ENCODE measurements around the gene URGCP. TPM values are rescaled to one million over a fixed set of nuclear protein-coding genes. Genes with fewer than 3 reads are reported as not detected.

URGCP gene
- total RNA-seq, 4 donors from 2014 or later, result 29.0 to 47.7 (median 38.3) TPM

DNA sequence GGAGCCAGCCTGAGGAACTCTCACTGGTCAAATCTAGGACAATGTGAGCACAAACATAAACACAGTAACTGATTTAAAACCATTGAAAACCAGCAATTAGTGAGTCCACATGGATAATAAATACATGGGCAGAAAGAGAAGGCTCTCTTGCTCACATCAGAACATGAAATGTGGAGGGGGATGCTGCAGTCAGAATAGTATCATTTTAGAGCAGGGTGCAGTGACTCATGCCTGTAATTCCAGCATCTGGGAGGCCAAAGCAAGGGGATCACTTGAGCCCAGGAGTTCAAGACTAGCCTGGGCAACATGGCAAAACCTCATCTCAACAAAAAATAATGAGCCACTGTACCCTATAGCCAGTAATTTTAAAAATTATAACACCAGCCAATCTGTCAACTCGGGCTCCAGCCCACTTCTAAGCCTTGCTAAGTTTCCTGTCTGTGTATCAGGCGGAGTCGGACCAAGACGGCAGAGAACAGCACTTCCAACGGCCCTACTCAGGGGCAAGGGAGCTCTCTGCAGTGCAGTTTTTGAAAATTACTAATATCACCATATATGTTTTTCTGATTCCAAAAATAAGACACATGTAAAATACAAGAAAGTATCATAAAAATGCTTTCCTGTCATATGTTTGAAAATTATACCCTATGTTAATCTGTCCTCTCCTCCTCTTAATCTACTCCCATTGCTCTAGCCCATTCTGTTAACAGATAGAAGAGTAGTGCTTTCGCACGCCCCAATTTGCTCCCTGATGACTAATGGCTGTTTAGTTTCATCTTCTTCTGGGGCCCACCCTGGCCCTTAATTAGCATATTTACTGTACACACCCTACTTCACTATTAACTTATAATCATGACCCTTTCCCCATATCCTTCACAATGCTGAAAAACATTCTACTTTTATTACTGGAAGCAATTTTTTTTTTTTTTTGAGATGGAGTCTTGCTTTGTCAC is 17.1 kb downstream of the URGCP start:
- H3K27me3 ChIP-seq, result no peaks in the 10 kb centered on the region
- TF ChIP-seq POLR2A (IDR thresholded peaks at IDR 0.05), result no peak
- TF ChIP-seq, protein P1, sequence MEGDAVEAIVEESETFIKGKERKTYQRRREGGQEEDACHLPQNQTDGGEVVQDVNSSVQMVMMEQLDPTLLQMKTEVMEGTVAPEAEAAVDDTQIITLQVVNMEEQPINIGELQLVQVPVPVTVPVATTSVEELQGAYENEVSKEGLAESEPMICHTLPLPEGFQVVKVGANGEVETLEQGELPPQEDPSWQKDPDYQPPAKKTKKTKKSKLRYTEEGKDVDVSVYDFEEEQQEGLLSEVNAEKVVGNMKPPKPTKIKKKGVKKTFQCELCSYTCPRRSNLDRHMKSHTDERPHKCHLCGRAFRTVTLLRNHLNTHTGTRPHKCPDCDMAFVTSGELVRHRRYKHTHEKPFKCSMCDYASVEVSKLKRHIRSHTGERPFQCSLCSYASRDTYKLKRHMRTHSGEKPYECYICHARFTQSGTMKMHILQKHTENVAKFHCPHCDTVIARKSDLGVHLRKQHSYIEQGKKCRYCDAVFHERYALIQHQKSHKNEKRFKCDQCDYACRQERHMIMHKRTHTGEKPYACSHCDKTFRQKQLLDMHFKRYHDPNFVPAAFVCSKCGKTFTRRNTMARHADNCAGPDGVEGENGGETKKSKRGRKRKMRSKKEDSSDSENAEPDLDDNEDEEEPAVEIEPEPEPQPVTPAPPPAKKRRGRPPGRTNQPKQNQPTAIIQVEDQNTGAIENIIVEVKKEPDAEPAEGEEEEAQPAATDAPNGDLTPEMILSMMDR (IDR thresholded peaks at IDR 0.05 in 4 of 5, conservative IDR thresholded peaks at IDR 0.05 in 1 of 5), result no peak
- DNase-seq, result no peak
- ATAC-seq, result no peak
- H3K9me3 ChIP-seq, result no peaks in the 10 kb centered on the region
- peaks cover 0 to 17% of the 10 kb centered on the region in 2 donors for H3K36me3 ChIP-seq
- in situ Hi-C loops (cut with MboI; ENCODE audit: low sequenced_read_pairs in 4 of 4) (no loop called here), intact Hi-C loops (cut with DNase I; ENCODE audit: low total_unique reads) (no loop called here)
- H3K4me1 ChIP-seq, result peaks cover 10 to 24% of the 10 kb centered on the region in 2 donors
- H3K4me3 ChIP-seq, result no peak overlapping the region
- H3K27ac ChIP-seq, result peak overlapping the region in 1 of 4 donors; percentile 25

DNA sequence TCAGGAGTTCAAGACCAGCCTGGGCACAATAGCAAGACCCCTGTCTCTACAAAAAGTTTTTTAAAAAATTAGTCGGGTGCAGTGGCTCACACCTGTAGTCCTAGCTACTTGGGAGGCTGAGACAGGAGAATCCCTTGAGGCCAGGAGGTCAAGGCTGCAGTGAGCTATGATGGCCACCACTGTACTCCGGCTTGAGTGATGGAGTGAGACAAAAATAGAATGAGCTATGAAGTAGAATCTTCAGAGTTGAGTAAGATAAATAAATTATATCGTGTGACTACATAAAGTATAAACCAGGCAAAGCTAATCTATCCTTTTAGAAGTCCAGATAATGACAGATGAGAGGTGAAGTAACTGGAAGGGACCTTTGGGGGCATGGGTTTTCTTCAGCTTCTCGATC is 21.8 kb downstream of the URGCP start:
- H3K4me3 ChIP-seq, result no peak overlapping the region
- DNase-seq (no peak), ATAC-seq (no peak)
- H3K27ac ChIP-seq, result no peak overlapping the region
- in situ Hi-C loops (cut with MboI; ENCODE audit: low sequenced_read_pairs in 4 of 4), result no loop called here
- intact Hi-C loops (cut with DNase I; ENCODE audit: low total_unique reads), result no loop called here
- H3K27me3 ChIP-seq, result no peaks in the 10 kb centered on the region
- peaks cover 5 to 16% of the 10 kb centered on the region in 2 donors for H3K4me1 ChIP-seq
- peaks cover 0 to 37% of the 10 kb centered on the region in 2 donors for H3K36me3 ChIP-seq
- H3K9me3 ChIP-seq, result no peaks in the 10 kb centered on the region
- TF ChIP-seq POLR2A (IDR thresholded peaks at IDR 0.05), result no peak
- TF ChIP-seq, protein P1 (IDR thresholded peaks at IDR 0.05 in 4 of 5, conservative IDR thresholded peaks at IDR 0.05 in 1 of 5), result no peak

DNA sequence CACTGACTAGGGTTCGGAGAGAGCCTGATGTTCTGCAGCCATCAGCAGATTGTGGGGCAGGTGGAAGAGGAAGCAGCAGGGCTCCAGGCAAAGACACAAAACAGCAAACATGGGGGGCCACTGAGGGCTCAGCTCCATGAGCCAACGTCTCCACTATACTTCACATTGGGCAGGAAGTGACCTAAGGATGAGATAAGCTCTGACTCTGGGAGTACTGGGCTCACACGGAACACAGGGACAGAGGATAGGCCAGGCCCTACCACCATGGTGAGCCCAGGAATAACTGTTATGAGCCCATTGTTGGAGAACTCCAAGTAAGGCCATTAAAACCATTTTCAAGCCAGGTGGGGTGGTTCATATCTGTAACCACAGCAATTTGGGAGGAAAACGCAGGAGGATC is 22.2 kb downstream of the URGCP start:
- no peaks in the 10 kb centered on the region for H3K9me3 ChIP-seq
- H3K4me1 ChIP-seq, result peaks cover 5 to 17% of the 10 kb centered on the region in 2 donors
- ATAC-seq (no peak), DNase-seq (no peak)
- no peak overlapping the region for H3K4me3 ChIP-seq
- H3K27ac ChIP-seq, result no peak overlapping the region
- no peaks in the 10 kb centered on the region for H3K27me3 ChIP-seq
- intact Hi-C loops (cut with DNase I; ENCODE audit: low total_unique reads) (no loop called here), in situ Hi-C loops (cut with MboI; ENCODE audit: low sequenced_read_pairs in 4 of 4) (no loop called here)
- TF ChIP-seq POLR2A (IDR thresholded peaks at IDR 0.05), result no peak
- TF ChIP-seq, protein P1 (IDR thresholded peaks at IDR 0.05 in 4 of 5, conservative IDR thresholded peaks at IDR 0.05 in 1 of 5), result no peak
- H3K36me3 ChIP-seq, result peaks cover 0 to 41% of the 10 kb centered on the region in 2 donors

DNA sequence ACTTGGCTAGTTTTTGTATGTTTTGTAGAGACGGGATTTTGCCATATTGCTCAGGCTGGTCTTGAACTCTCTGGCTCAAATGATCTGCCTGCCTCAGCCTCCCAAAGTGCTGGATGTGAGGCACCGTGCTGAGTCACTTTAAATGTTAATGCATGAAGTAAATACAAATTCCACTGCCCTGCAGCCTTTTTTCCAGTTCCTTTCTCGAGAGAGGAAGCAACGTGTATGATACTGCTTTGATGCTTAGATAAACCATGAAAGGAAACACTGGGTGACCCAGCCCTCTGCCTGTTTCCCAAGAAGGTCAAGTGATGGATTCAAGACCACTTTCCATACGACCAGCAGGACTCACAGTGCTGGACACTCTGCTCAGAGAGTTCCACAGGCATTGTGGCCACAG is 25.8 kb downstream of the URGCP start:
- intact Hi-C loops (cut with DNase I; ENCODE audit: low total_unique reads) (no loop called here), in situ Hi-C loops (cut with MboI; ENCODE audit: low sequenced_read_pairs in 4 of 4) (no loop called here)
- H3K4me3 ChIP-seq, result no peak overlapping the region
- ATAC-seq (no peak), DNase-seq (no peak)
- H3K27me3 ChIP-seq, result no peaks in the 10 kb centered on the region
- TF ChIP-seq, protein P1 (IDR thresholded peaks at IDR 0.05 in 4 of 5, conservative IDR thresholded peaks at IDR 0.05 in 1 of 5), result no peak
- no peak for TF ChIP-seq POLR2A (IDR thresholded peaks at IDR 0.05)
- peaks cover 0 to 60% of the 10 kb centered on the region in 2 donors for H3K36me3 ChIP-seq
- no peaks in the 10 kb centered on the region for H3K9me3 ChIP-seq
- peaks cover 25 to 33% of the 10 kb centered on the region in 2 donors for H3K4me1 ChIP-seq
- peak overlapping the region in 1 of 4 donors; percentile 83 for H3K27ac ChIP-seq

Measured in gastrocnemius medialis (tissue), 4 donors.